Spleen (tissue), 11 donors: ENCODE measurements around the gene IFNLR1. TPM values are rescaled to one million over a fixed set of nuclear protein-coding genes. Genes with fewer than 3 reads are reported as not detected.
A peak's percentile ranks its signal among the peaks of the same experiment; 100 is the strongest.

Experiments
- DNase-seq: peaks from one replicate; pipeline ENCODE4 v3.0.0-alpha.2; 2020
- H3K27ac ChIP-seq, 8 donors: fragments of 200-600 bp; sonication (generic) in 7 of 8; 1 replicate in 4 of 8; 2 replicates in 4 of 8; pipeline versions ENCODE4 v1.5.0 to v1.8.0; 2016 to 2021; ENCODE audit warnings: inconsistent platforms in 4 of 8, mild to moderate bottlenecking in 4 of 8, moderate library complexity in 1 of 8
- H3K27me3 ChIP-seq, 7 donors: fragments of 200-600 bp; sonication (generic) in 6 of 7; replicated peaks in 1 of 7; 1 replicate in 4 of 7; 2 replicates in 3 of 7; pipeline versions ENCODE4 v1.5.0 to v1.8.0; 2016 to 2021; ENCODE audit warnings: inconsistent platforms in 3 of 7, mild to moderate bottlenecking in 1 of 7
- H3K36me3 ChIP-seq, 6 donors: fragments of 200-600 bp; sonication (generic) in 5 of 6; 1 replicate in 4 of 6; 2 replicates in 2 of 6; pipeline versions ENCODE4 v1.5.0 to v1.8.0; 2016 to 2021; ENCODE audit warnings: inconsistent platforms in 2 of 6
- H3K4me1 ChIP-seq, 6 donors: fragments of 200-600 bp; sonication (generic) in 5 of 6; 1 replicate in 3 of 6; 2 replicates in 3 of 6; pipeline versions ENCODE4 v1.5.0 to v1.8.0; 2016 to 2021; ENCODE audit warnings: inconsistent platforms in 3 of 6
- H3K4me3 ChIP-seq, 8 donors: fragments of 200-600 bp; sonication (generic) in 7 of 8; 1 replicate in 4 of 8; 2 replicates in 4 of 8; pipeline versions ENCODE4 v1.5.0 to v1.8.0; 2016 to 2021; ENCODE audit warnings: inconsistent platforms in 4 of 8, mild to moderate bottlenecking in 4 of 8, moderate library complexity in 2 of 8
- H3K9me3 ChIP-seq, 8 donors: fragments of 200-600 bp; sonication (generic) in 7 of 8; 1 replicate in 4 of 8; 2 replicates in 4 of 8; pipeline versions ENCODE4 v1.5.0 to v1.8.0; 2016 to 2021; ENCODE audit warnings: inconsistent platforms in 4 of 8
- CTCF ChIP-seq, 11 experiments: fragments of 200-600 bp in 7 of 11; fragments of 450-650 bp in 4 of 11; sonication (generic) in 4 of 11; IDR thresholded peaks in 8 of 11; conservative IDR thresholded peaks in 3 of 11; 1 replicate in 7 of 11; 2 replicates in 4 of 11; pipeline versions ENCODE4 v1.4.0 to v1.8.0; 2016 to 2021; ENCODE audit warnings: antibody characterized with exemption in 11 of 11, inconsistent platforms in 4 of 11, mild to moderate bottlenecking in 1 of 11
- POLR2A ChIP-seq, 3 donors: fragments of 450-650 bp; IDR thresholded peaks; one replicate each; pipeline ENCODE4 v1.5.1; 2017; ENCODE audit warnings: antibody characterized with exemption in 3 of 3, mild to moderate bottlenecking in 1 of 3
- POLR2AphosphoS5 ChIP-seq, 3 donors: sonication (generic); formaldehyde crosslinking; IDR thresholded peaks; one replicate each; pipeline ENCODE4 v1.5.1; 2017; ENCODE audit warnings: antibody characterized with exemption in 3 of 3
- WGBS, 5 donors: extraction: QIAGEN DNeasy Blood & Tissue Kit in 3 of 5; methylation state at CpG; one replicate each; pipeline versions ENCODE4 v1.1.5 to v1.1.7; 2013 to 2018; 5-methylcytosine and 5-hydroxymethylcytosine counted together
- intact Hi-C: fragments of 100-400 bp; cut with DNase I; formaldehyde crosslinking; loops from one replicate; pipeline ENCODE4 v1.15.0; 2023; ENCODE audit warnings: low total_unique reads
- polyA plus RNA-seq, 3 donors: library from polyadenylated mRNA; stranded (reverse); fragments of 200-250 nt; gene quantifications; one replicate each; pipeline ENCODE4 v1.2.1, GENCODE V29; 2013
- total RNA-seq, 7 donors: library from RNA; depleted of rRNA in 3 of 7; stranded (reverse); fragments of >200 nt in 3 of 7; fragmentation: NEBNext Ultra II Directional in 4 of 7; extraction: Animal tissue kit (Norgen Biotek cat#: 25700) in 4 of 7; gene quantifications; one replicate each; pipeline versions ENCODE4 v1.1.0 to v1.2.1, GENCODE V29; 2016 to 2021
- donor health status: healthy with polysubstance abuse.
- donor health status: DM: no; HTN: no; CAD: no; lungs with moderate emphysema.
- donor health status: DM: no; HTN: no; CAD: no.
- donor health status: Bipolar disorder and iron deficiency.
- donor health status: healthy.
- donor health status: DM: no; HTN: no; CAD: no.
- donor health status: DM: yes; HTN: yes; CAD: no.

IFNLR1 gene
- total and polyA plus RNA-seq, 10 donors: 1.7 to 8.9 (median 3.6) TPM

- H3K4me1 ChIP-seq: peaks cover 0 to 12% (median 4%) of the 10 kb centered on the region in 6 donors
- peaks cover 0 to 28% (median 0%) of the 10 kb centered on the region in 7 donors for H3K27me3 ChIP-seq
- no peak overlapping the region for H3K27ac ChIP-seq
- intact Hi-C loops: no loop called here
- WGBS, 5 donors: 73 to 85% (median 77%) methylated on average over 18 to 22 of the region's 22 CpGs
- H3K9me3 ChIP-seq: no peaks in the 10 kb centered on the region
- peak; percentile 41 for DNase-seq
- TF ChIP-seq POLR2AphosphoS5 (IDR thresholded peaks at IDR 0.05) (no peak), CTCF (IDR thresholded peaks at IDR 0.05 in 8 of 11, conservative IDR thresholded peaks at IDR 0.05 in 3 of 11) (no peak), POLR2A (IDR thresholded peaks at IDR 0.05) (no peak)
- no peak overlapping the region for H3K4me3 ChIP-seq
- H3K36me3 ChIP-seq: no peaks in the 10 kb centered on the region
These were observed 78.5 kb downstream of the IFNLR1 start for GRCh38 chr1:24108334-24109165.

GRCh38 chr1:24107462-24108138 lies 79.5 kb downstream of the IFNLR1 start:
- Histone ChIP-seq H3K4me3 (no peak overlapping the region), H3K27me3 (peaks cover 0 to 21% (median 0%) of the 10 kb centered on the region in 7 donors), H3K9me3 (no peaks in the 10 kb centered on the region), H3K36me3 (no peaks in the 10 kb centered on the region), H3K27ac (no peak overlapping the region), H3K4me1 (peaks cover 0 to 8% (median 4%) of the 10 kb centered on the region in 6 donors)
- DNase-seq: peak; percentile 44
- intact Hi-C loops: no loop called here
- 84 to 91% (median 87%) methylated on average over 8 to 18 of the region's 18 CpGs for WGBS, 5 donors
- TF ChIP-seq POLR2AphosphoS5 (IDR thresholded peaks at IDR 0.05) (no peak), POLR2A (IDR thresholded peaks at IDR 0.05) (no peak), CTCF (IDR thresholded peaks at IDR 0.05 in 8 of 11, conservative IDR thresholded peaks at IDR 0.05 in 3 of 11) (no peak)

- intact Hi-C loops: no loop called here
These were observed 81.5 kb downstream of the IFNLR1 start for GRCh38 chr1:24105368-24106160.

More at GRCh38 chr1:24105368-24106160, 81.5 kb downstream of the IFNLR1 start:
- Histone ChIP-seq H3K9me3 (no peaks in the 10 kb centered on the region), H3K36me3 (no peaks in the 10 kb centered on the region), H3K27ac (no peak overlapping the region), H3K4me3 (no peak overlapping the region), H3K27me3 (peaks cover 0 to 7% (median 0%) of the 10 kb centered on the region in 7 donors), H3K4me1 (no peaks in the 10 kb centered on the region)
- 81 to 91% (median 84%) methylated on average over 19 of the region's 19 CpGs for whole genome bisulfite sequencing, 5 donors
- peak; percentile 33 for DNase-seq
- no peak for TF ChIP-seq POLR2A (IDR thresholded peaks at IDR 0.05)
- no peak for TF ChIP-seq CTCF (IDR thresholded peaks at IDR 0.05 in 8 of 11, conservative IDR thresholded peaks at IDR 0.05 in 3 of 11)
- no peak for TF ChIP-seq POLR2AphosphoS5 (IDR thresholded peaks at IDR 0.05)
